M059J (cell line): ENCODE results near the gene DPM2. TPM values are rescaled to one million over a fixed set of nuclear protein-coding genes. Genes with fewer than 3 reads are reported as not detected.

Experiments used
- DNase-seq: peaks from one replicate; pipeline ENCODE4 v3.0.0-alpha.2; 2012; ENCODE audit warnings: low read depth
- total RNA-seq: library from RNA; depleted of rRNA; stranded (reverse); fragments of >200 nt; shearing (Covaris generic); gene quantifications from 2 replicates; pipeline ENCODE4 v1.2.3, GENCODE V29; 2014

DPM2 gene
- total RNA-seq, 1 experiment from 2014 or later: 53.8 TPM

- peak; percentile 89 for DNase-seq
These were observed 17.8 kb upstream of the DPM2 start for GRCh38 chr9:127955294-127956015.

- no peak for DNase-seq
These were observed 17.2 kb upstream of the DPM2 start for GRCh38 chr9:127954831-127955293.

GRCh38 chr9:127953768-127954505, 16.3 kb upstream of the DPM2 start:
- no peak for DNase-seq

GRCh38 chr9:127953154-127953553, 15.5 kb upstream of the DPM2 start:
- DNase-seq: no peak

GRCh38 chr9:127950513-127951289, 13.0 kb upstream of the DPM2 start:
- no peak for DNase-seq

GRCh38 chr9:127949827-127950512, 12.3 kb upstream of the DPM2 start:
- DNase-seq: no peak

- no peak for DNase-seq
These were observed 10.4 kb upstream of the DPM2 start for GRCh38 chr9:127947841-127948710.

- no peak for DNase-seq
These were observed 9.1 kb upstream of the DPM2 start for GRCh38 chr9:127946728-127947127.

- DNase-seq: no peak
These were observed 8.3 kb upstream of the DPM2 start for GRCh38 chr9:127945942-127946341.

GRCh38 chr9:127945338-127945737, 7.7 kb upstream of the DPM2 start:
- no peak for DNase-seq

GRCh38 chr9:127944586-127945218, 7.0 kb upstream of the DPM2 start:
- no peak for DNase-seq

GRCh38 chr9:127943731-127944144, 6.1 kb upstream of the DPM2 start:
- peak; percentile 54 for DNase-seq

GRCh38 chr9:127943011-127943662, 5.5 kb upstream of the DPM2 start:
- DNase-seq: no peak

GRCh38 chr9:127942216-127943010, 4.8 kb upstream of the DPM2 start:
- peak; percentile 39 for DNase-seq

GRCh38 chr9:127941961-127942215, 4.2 kb upstream of the DPM2 start:
- DNase-seq: no peak

GRCh38 chr9:127941062-127941960, 3.7 kb upstream of the DPM2 start:
- no peak for DNase-seq

GRCh38 chr9:127940593-127940992, 2.9 kb upstream of the DPM2 start:
- no peak for DNase-seq

- no peak for DNase-seq
These were observed 640 bp upstream of the DPM2 start for GRCh38 chr9:127938298-127938690.
